Endothelial cell of umbilical vein (primary cell): Measurements from ENCODE around the gene MAGEC2.

Source experiments
- CTCF ChIP-seq, 2 donors: IDR thresholded peaks; 1 replicate in 1 of 2; 2 replicates in 1 of 2; pipeline ENCODE4 v1.5.1; 2011; ENCODE audit warnings: low read length in 2 of 2, mild to moderate bottlenecking in 2 of 2, moderate library complexity in 2 of 2, control low read depth in 1 of 2, inconsistent platforms in 1 of 2, low read depth in 1 of 2; ENCODE audit not compliant: insufficient read depth in 1 of 2; ENCODE audit errors: extremely low read depth in 1 of 2
- EZH2 ChIP-seq: IDR thresholded peaks from 2 replicates; pipeline ENCODE4 v1.6.1; 2012; ENCODE audit warnings: borderline replicate concordance, low read depth, mild to moderate bottlenecking, moderate library complexity, low read length, inconsistent platforms; ENCODE audit not compliant: severe bottlenecking
- FOS ChIP-seq: IDR thresholded peaks from 2 replicates; pipeline ENCODE4 v1.6.1; 2011; ENCODE audit warnings: mild to moderate bottlenecking, low read length, moderate library complexity, borderline replicate concordance; ENCODE audit not compliant: insufficient read depth
- JUN ChIP-seq: IDR thresholded peaks from 2 replicates; pipeline ENCODE4 v1.6.1; 2011; ENCODE audit warnings: borderline replicate concordance, low read depth; ENCODE audit not compliant: insufficient read length, insufficient read depth
- MAX ChIP-seq: IDR thresholded peaks from 2 replicates; pipeline ENCODE4 v1.6.1; 2011; ENCODE audit not compliant: insufficient read depth, insufficient read length
- POLR2A ChIP-seq: IDR thresholded peaks from 2 replicates; pipeline ENCODE4 v1.6.1; 2012; ENCODE audit warnings: low read depth, mild to moderate bottlenecking, control low read depth, low read length
- POLR2AphosphoS5 ChIP-seq: IDR thresholded peaks from 2 replicates; pipeline ENCODE4 v1.6.1; 2012; ENCODE audit warnings: low read depth, mild to moderate bottlenecking, control low read depth, low read length, moderate library complexity; ENCODE audit not compliant: insufficient read depth

- TF ChIP-seq CTCF (IDR thresholded peaks at IDR 0.05; ENCODE audit: extremely low read depth in 1 of 2, insufficient read depth in 1 of 2, low read depth in 1 of 2, low read length in 2 of 2) (no peak), POLR2AphosphoS5 (no peak), POLR2A (no peak), EZH2 (no peak), JUN (no peak), FOS (no peak), MAX (no peak)
Observed at GRCh38 chrX:142184756-142185602, 20.1 kb downstream of the MAGEC2 start.
